22Rv1 (cell line): ENCODE measurements around the gene CCDC78.

Experiments used
- CTCF ChIP-seq: fragments of 450-650 bp; IDR thresholded peaks from 2 replicates; pipeline ENCODE4 v1.5.1; 2017; ENCODE audit warnings: mild to moderate bottlenecking
- ZFX ChIP-seq: fragments of 450-650 bp; IDR thresholded peaks from 2 replicates; pipeline ENCODE4 v1.6.1; 2017; ENCODE audit warnings: antibody characterized with exemption, borderline replicate concordance

GRCh38 chr16:714558-715476 lies 11.4 kb downstream of the CCDC78 start, which contains the start of gene METRN:
- no peak for TF ChIP-seq CTCF
- no peak for TF ChIP-seq ZFX
